IPS DF 19.7 (cell line): ENCODE data around the gene CHDH.

ENCODE experiments used
- DNase-seq: peaks from one replicate; pipeline ENCODE4 v3.0.0-alpha.2; 2013; ENCODE audit warnings: low read depth, low spot score

Gene CHDH

GRCh38 chr3:53823956-53824657, 22.1 kb downstream of the CHDH start:
- no peak for DNase-seq

- DNase-seq: no peak
Observed at GRCh38 chr3:53823026-53823955, 22.9 kb downstream of the CHDH start.

DNA sequence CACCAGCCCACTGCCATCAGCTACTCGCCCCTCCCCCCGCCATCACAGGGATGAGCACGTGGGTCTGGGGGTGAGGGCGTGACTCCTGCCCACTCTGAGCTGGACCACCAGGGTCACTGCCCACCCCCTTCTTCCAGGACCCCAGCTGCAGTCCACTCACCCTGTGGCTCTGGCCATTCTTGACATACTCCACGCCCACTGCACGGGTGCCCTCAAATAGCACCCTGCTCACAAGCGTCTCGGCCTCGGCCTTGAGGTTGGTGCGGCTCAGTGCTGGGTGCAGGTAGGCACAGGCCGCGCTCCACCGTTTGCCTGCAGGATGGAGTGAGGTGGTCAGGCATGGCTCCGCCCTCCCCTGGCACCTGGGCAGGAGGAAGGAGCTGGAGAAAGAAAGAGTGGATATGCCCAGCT, 23.9 kb downstream of the CHDH start:
- no peak for DNase-seq

DNA sequence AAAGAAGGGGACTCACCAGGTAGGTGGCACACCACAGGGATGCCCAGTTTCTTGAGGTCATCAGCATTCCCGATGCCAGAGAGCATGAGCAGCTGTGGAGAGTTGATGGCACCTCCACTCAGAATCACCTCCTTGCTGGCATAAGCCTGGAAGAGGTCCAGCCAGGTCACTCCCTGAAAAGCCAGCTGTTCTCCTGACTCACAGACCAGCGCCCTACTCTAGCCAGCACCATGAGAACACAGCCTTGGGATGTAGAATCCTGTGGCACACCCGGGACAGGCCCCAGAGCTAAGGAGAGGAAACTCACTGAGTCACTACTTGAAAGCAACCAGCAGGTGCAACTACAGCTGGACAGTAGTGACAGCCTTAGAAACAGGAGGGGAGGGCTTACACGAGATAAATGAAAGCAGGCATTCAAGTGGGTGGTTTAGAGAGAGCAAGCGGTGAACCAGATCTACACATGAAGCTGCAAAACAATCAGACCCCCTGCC, 24.5 kb downstream of the CHDH start:
- no peak for DNase-seq

DNA sequence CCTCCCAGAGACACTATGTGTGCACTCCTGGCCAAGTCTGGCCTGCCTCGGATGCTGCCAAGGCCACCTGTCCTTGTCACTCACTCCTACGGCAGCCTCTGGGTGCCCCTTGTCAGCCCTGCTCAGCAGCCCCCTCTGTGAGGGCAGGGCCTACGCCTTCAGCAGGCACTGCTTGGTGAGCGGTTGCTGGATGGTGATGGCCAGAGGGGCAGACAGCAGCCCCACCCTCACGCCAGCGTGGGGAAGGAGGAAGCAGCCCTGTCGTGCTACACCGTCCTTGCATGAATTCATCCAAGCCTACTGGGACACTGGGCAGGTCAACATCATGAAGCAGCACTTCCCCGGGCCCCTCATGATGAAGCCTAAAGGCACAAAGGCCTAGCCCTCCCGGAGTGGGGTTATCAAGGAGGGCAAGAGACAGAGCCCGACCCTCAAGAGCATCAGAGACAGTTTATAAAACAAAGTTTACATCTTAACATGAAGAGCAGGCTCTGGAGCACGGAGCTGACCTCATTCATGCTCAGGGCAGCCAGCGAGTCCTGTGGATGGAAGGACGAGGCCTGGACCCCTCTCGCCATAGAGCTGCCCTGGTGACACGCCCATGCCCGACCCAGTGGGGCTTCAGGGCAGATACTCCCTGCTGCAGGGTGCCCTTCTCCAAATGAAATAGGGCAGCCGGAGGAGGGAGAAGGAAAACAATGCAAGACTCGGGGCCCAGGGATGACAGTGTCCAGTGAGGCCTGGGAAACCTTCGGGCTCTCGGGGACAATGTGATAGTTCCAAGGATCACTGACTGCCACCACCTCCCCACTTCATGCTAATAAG, 25.3 kb downstream of the CHDH start:
- DNase-seq: no peak

DNA sequence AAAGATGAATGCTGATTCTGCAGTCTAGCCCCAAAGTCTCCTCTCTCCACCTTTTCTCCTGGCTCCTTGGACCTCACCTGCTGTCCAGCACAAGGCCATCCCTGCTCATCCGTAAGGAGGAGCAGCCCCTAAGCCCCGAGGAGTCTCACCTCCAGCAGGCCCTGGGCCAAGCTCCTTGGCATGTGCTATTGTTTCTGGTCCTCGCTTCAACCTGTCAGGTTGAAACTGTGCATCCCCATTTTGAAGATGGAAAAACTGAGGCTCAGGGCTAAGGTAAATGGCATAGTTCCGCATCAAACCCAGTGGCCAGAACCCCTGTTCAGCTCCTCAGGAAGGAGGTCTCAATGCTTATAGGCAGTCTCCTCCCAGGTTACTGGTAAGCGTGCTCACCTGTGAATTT, 26.1 kb downstream of the CHDH start:
- no peak for DNase-seq

- no peak for DNase-seq
Observed at GRCh38 chr3:53819163-53819868, 26.9 kb downstream of the CHDH start.

GRCh38 chr3:53818221-53819162, 27.7 kb downstream of the CHDH start:
- no peak for DNase-seq

- no peak for DNase-seq
Observed at GRCh38 chr3:53817809-53818208, 28.4 kb downstream of the CHDH start.

DNA sequence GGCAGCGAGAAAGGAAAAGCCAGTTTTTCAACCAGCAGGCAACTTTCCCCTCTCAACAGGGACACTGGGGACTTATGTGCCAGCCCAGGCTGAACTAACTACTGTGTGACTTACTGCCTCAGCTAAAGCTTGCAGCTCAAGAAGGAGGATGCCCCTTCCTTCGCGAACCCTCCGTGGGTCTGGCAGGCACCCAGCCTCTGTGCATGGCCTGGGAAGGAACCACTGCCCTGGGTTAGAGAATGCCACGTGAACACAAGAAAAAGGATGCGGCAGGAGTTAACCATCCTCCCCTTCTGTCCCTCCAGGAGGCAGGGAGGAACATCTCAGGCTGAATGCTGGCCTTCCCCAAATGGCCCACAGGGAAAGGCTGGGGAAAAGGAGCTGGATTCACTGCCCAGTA, 29.0 kb downstream of the CHDH start:
- no peak for DNase-seq

- no peak for DNase-seq
Observed at GRCh38 chr3:53816425-53816824, 29.8 kb downstream of the CHDH start.

GRCh38 chr3:53815651-53816050, 30.6 kb downstream of the CHDH start:
- no peak for DNase-seq

GRCh38 chr3:53815067-53815466, 31.2 kb downstream of the CHDH start:
- no peak for DNase-seq

- no peak for DNase-seq
Observed at GRCh38 chr3:53813876-53814275, 32.3 kb downstream of the CHDH start.

- DNase-seq: no peak
Observed at GRCh38 chr3:53813229-53813628, 33.0 kb downstream of the CHDH start.

DNA sequence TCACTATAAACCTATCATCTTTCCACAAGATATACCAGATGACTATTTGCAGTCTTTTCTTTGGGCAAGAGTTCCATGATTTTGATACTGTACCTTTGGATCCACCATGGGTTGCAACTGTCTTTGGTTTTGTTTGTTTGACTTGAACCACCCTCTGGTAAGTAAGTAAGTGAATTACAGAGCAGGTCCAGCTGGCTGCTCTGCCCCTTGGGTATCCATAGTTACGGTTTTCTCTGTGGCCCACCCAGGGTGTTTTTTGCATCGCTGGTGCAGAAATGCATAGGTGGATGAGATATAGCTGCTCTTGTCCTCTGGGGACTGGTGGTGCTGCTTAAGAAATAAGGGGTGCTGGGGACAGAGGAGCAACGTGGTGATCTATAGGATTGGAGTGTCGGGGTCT, 33.8 kb downstream of the CHDH start:
- DNase-seq: no peak

DNA sequence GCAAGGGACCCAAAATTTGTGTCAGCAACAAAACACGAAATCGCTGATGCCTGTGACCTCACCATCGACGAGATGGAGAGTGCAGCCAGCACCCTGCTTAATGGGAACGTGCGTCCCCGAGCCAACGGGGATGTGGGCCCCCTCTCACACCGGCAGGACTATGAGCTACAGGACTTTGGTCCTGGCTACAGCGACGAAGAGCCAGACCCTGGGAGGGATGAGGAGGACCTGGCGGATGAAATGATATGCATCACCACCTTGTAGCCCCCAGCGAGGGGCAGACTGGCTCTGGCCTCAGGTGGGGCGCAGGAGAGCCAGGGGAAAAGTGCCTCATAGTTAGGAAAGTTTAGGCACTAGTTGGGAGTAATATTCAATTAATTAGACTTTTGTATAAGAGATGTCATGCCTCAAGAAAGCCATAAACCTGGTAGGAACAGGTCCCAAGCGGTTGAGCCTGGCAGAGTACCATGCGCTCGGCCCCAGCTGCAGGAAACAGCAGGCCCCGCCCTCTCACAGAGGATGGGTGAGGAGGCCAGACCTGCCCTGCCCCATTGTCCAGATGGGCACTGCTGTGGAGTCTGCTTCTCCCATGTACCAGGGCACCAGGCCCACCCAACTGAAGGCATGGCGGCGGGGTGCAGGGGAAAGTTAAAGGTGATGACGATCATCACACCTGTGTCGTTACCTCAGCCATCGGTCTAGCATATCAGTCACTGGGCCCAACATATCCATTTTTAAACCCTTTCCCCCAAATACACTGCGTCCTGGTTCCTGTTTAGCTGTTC, 34.9 kb downstream of the CHDH start:
- DNase-seq: no peak

GRCh38 chr3:53809764-53810400, 36.3 kb downstream of the CHDH start:
- DNase-seq: no peak

GRCh38 chr3:53809267-53809666, 37.0 kb downstream of the CHDH start:
- no peak for DNase-seq
